ENCODE measurements around the gene MTUS2. TPM values are rescaled to one million over a fixed set of nuclear protein-coding genes. Genes with fewer than 3 reads are reported as not detected.

Gene MTUS2
- total RNA-seq, 1 experiment from 2014 or later = 6.6 TPM

- Histone ChIP-seq H2AFZ (ENCODE audit: low read length) (no peak overlapping the region), H3K4me1 (ENCODE audit: low read length) (no peaks in the 10 kb centered on the region), H3K9me2 (replicated peaks; ENCODE audit: insufficient read depth, low read length) (no peaks in the 10 kb centered on the region)
Measured at GRCh38 chr13:29156136-29156535, 336.0 kb downstream of the MTUS2 start.

DNA sequence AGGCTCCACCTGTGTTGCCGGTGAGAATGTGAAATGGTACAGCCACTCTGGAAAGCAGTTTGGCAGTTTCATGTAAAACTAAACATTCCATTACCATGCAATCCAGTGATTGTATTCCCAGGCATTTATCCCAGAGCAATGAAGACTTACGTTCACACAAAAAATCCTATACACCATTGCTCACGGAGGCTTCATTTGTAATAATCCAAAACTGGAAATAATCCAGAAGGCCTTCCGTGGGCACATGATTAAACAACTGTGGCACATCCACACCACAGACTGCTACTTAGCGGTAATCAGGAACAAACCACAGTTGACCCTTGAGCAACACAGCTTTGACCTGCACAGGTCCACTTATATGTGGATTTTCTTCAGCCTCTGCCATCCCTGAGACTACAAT lies 339.7 kb downstream of the MTUS2 start:
- Histone ChIP-seq H3K9me3 (ENCODE audit: low read length) (no peaks in the 10 kb centered on the region), H3K36me3 (ENCODE audit: insufficient read depth, low read length) (no peaks in the 10 kb centered on the region), H3K4me1 (ENCODE audit: low read length) (no peaks in the 10 kb centered on the region), H3K4me2 (ENCODE audit: low read depth, low read length, poor library complexity, severe bottlenecking) (no peak overlapping the region), H3K9me2 (replicated peaks; ENCODE audit: insufficient read depth, low read length) (no peaks in the 10 kb centered on the region), H3K4me3 (ENCODE audit: low read length) (no peak overlapping the region), H4K20me1 (ENCODE audit: insufficient read depth, low read depth, low read length) (no peaks in the 10 kb centered on the region), H2AFZ (ENCODE audit: low read length) (no peak overlapping the region), H3K27ac (ENCODE audit: low read length) (no peak overlapping the region), H3K27me3 (ENCODE audit: low read length) (no peaks in the 10 kb centered on the region), H3K79me2 (ENCODE audit: low read length) (no peaks in the 10 kb centered on the region), H3K9ac (ENCODE audit: low read length) (no peak overlapping the region)
- DNase-seq = no peak

More at GRCh38 chr13:29156136-29156535, 336.0 kb downstream of the MTUS2 start:
- Histone ChIP-seq H3K4me3 (ENCODE audit: low read length) (no peak overlapping the region), H3K4me2 (ENCODE audit: low read depth, low read length, poor library complexity, severe bottlenecking) (no peak overlapping the region), H3K79me2 (ENCODE audit: low read length) (no peaks in the 10 kb centered on the region), H3K36me3 (ENCODE audit: insufficient read depth, low read length) (no peaks in the 10 kb centered on the region), H3K27me3 (ENCODE audit: low read length) (no peaks in the 10 kb centered on the region), H3K9ac (ENCODE audit: low read length) (no peak overlapping the region), H4K20me1 (ENCODE audit: insufficient read depth, low read depth, low read length) (no peaks in the 10 kb centered on the region), H3K27ac (ENCODE audit: low read length) (no peak overlapping the region), H3K9me3 (ENCODE audit: low read length) (no peaks in the 10 kb centered on the region)
- no peak for DNase-seq

GRCh38 chr13:29160862-29161261 lies 340.7 kb downstream of the MTUS2 start:
- Histone ChIP-seq H3K9me3 (ENCODE audit: low read length) (no peaks in the 10 kb centered on the region), H3K4me2 (ENCODE audit: low read depth, low read length, poor library complexity, severe bottlenecking) (no peak overlapping the region), H4K20me1 (ENCODE audit: insufficient read depth, low read depth, low read length) (no peaks in the 10 kb centered on the region), H3K4me3 (ENCODE audit: low read length) (no peak overlapping the region), H3K27ac (ENCODE audit: low read length) (no peak overlapping the region), H3K4me1 (ENCODE audit: low read length) (no peaks in the 10 kb centered on the region; the same call in 1 of the 2 replicates), H3K36me3 (ENCODE audit: insufficient read depth, low read length) (no peaks in the 10 kb centered on the region), H3K79me2 (ENCODE audit: low read length) (no peaks in the 10 kb centered on the region), H3K9ac (ENCODE audit: low read length) (no peak overlapping the region), H2AFZ (ENCODE audit: low read length) (no peak overlapping the region), H3K27me3 (ENCODE audit: low read length) (no peaks in the 10 kb centered on the region), H3K9me2 (replicated peaks; ENCODE audit: insufficient read depth, low read length) (no peaks in the 10 kb centered on the region)
- DNase-seq = no peak

DNA sequence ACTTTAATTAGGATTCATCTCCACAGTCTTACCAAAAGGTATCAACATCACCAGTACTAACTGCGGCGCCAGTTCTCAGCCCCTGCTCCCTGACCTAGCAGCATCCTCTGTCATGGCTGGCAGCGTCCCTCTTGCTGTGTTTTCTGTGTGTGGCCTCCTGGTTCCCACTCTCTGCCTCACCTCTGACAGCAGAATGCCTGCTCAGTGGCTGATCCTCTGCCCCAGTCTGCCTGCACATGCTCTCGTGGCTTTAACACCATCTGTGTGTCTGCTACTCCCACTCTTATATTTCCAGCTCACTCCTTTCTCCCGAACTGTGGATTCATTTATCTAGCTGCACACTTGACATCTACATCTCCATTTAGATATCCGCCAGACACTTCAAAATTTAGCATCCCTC lies 341.5 kb downstream of the MTUS2 start:
- Histone ChIP-seq H4K20me1 (ENCODE audit: insufficient read depth, low read depth, low read length) (no peaks in the 10 kb centered on the region), H2AFZ (ENCODE audit: low read length) (no peak overlapping the region), H3K79me2 (ENCODE audit: low read length) (no peaks in the 10 kb centered on the region), H3K9ac (ENCODE audit: low read length) (no peak overlapping the region), H3K36me3 (ENCODE audit: insufficient read depth, low read length) (no peaks in the 10 kb centered on the region), H3K4me3 (ENCODE audit: low read length) (no peak overlapping the region), H3K9me2 (replicated peaks; ENCODE audit: insufficient read depth, low read length) (no peaks in the 10 kb centered on the region), H3K4me2 (ENCODE audit: low read depth, low read length, poor library complexity, severe bottlenecking) (no peak overlapping the region), H3K27ac (ENCODE audit: low read length) (no peak overlapping the region), H3K27me3 (ENCODE audit: low read length) (no peaks in the 10 kb centered on the region), H3K4me1 (ENCODE audit: low read length) (no peaks in the 10 kb centered on the region; the same call in 1 of the 2 replicates), H3K9me3 (ENCODE audit: low read length) (no peaks in the 10 kb centered on the region)
- DNase-seq = no peak

- no peak overlapping the region for H3K4me3 ChIP-seq (ENCODE audit: low read length)
- no peak overlapping the region for H3K4me2 ChIP-seq (ENCODE audit: low read depth, low read length, poor library complexity, severe bottlenecking)
- no peaks in the 10 kb centered on the region for H3K9me3 ChIP-seq (ENCODE audit: low read length)
- H4K20me1 ChIP-seq (ENCODE audit: insufficient read depth, low read depth, low read length) = no peaks in the 10 kb centered on the region
- H3K9ac ChIP-seq (ENCODE audit: low read length) = no peak overlapping the region
- no peaks in the 10 kb centered on the region; the same call in 1 of the 2 replicates for H3K4me1 ChIP-seq (ENCODE audit: low read length)
- no peak overlapping the region for H2AFZ ChIP-seq (ENCODE audit: low read length)
- H3K9me2 ChIP-seq (replicated peaks; ENCODE audit: insufficient read depth, low read length) = no peaks in the 10 kb centered on the region
- H3K36me3 ChIP-seq (ENCODE audit: insufficient read depth, low read length) = no peaks in the 10 kb centered on the region
- H3K79me2 ChIP-seq (ENCODE audit: low read length) = no peaks in the 10 kb centered on the region
- no peak for DNase-seq
- no peak overlapping the region for H3K27ac ChIP-seq (ENCODE audit: low read length)
- H3K27me3 ChIP-seq (ENCODE audit: low read length) = no peaks in the 10 kb centered on the region
Measured at GRCh38 chr13:29162638-29163235, 342.6 kb downstream of the MTUS2 start.

GRCh38 chr13:29164116-29164515 lies 344.0 kb downstream of the MTUS2 start:
- DNase-seq = no peak
- Histone ChIP-seq H3K4me2 (ENCODE audit: low read depth, low read length, poor library complexity, severe bottlenecking) (no peak overlapping the region), H3K9ac (ENCODE audit: low read length) (no peak overlapping the region), H3K27me3 (ENCODE audit: low read length) (no peaks in the 10 kb centered on the region), H3K79me2 (ENCODE audit: low read length) (no peaks in the 10 kb centered on the region), H3K9me2 (replicated peaks; ENCODE audit: insufficient read depth, low read length) (no peaks in the 10 kb centered on the region), H3K4me3 (ENCODE audit: low read length) (no peak overlapping the region), H4K20me1 (ENCODE audit: insufficient read depth, low read depth, low read length) (no peaks in the 10 kb centered on the region), H3K36me3 (ENCODE audit: insufficient read depth, low read length) (no peaks in the 10 kb centered on the region), H3K4me1 (ENCODE audit: low read length) (no peaks in the 10 kb centered on the region; the same call in 1 of the 2 replicates), H3K9me3 (ENCODE audit: low read length) (no peaks in the 10 kb centered on the region), H2AFZ (ENCODE audit: low read length) (no peak overlapping the region), H3K27ac (ENCODE audit: low read length) (no peak overlapping the region)

GRCh38 chr13:29165216-29165615 lies 345.1 kb downstream of the MTUS2 start:
- Histone ChIP-seq H3K4me1 (ENCODE audit: low read length) (no peaks in the 10 kb centered on the region; the same call in 1 of the 2 replicates), H3K27me3 (ENCODE audit: low read length) (no peaks in the 10 kb centered on the region), H3K36me3 (ENCODE audit: insufficient read depth, low read length) (no peaks in the 10 kb centered on the region), H3K4me3 (ENCODE audit: low read length) (no peak overlapping the region), H3K27ac (ENCODE audit: low read length) (no peak overlapping the region), H3K79me2 (ENCODE audit: low read length) (no peaks in the 10 kb centered on the region), H3K9me3 (ENCODE audit: low read length) (no peaks in the 10 kb centered on the region), H2AFZ (ENCODE audit: low read length) (no peak overlapping the region), H4K20me1 (ENCODE audit: insufficient read depth, low read depth, low read length) (no peaks in the 10 kb centered on the region), H3K4me2 (ENCODE audit: low read depth, low read length, poor library complexity, severe bottlenecking) (no peak overlapping the region), H3K9ac (ENCODE audit: low read length) (no peak overlapping the region), H3K9me2 (replicated peaks; ENCODE audit: insufficient read depth, low read length) (no peaks in the 10 kb centered on the region)
- DNase-seq = no peak

DNA sequence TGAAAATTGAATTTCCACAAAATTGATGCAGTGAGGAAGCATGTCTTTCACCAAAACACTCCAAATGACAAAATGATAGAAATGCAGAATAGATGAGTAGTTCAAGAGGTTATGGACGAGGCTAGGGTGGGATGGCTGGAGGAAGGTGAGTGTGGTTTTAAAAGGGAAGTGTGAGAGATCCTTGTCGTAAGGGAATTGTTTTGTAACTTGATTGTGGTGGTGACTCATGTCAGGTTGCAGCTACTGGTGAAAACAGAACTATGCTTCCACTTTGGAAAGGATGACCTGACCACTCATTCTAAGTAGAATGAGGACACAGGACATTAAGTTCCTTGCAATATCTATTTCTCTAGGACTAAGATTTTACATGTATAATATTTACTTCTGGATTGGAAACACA lies 345.7 kb downstream of the MTUS2 start:
- H3K79me2 ChIP-seq (ENCODE audit: low read length) = no peaks in the 10 kb centered on the region
- no peak overlapping the region for H3K4me3 ChIP-seq (ENCODE audit: low read length)
- H3K9me2 ChIP-seq (replicated peaks; ENCODE audit: insufficient read depth, low read length) = no peaks in the 10 kb centered on the region
- H3K27ac ChIP-seq (ENCODE audit: low read length) = no peak overlapping the region
- H3K4me1 ChIP-seq (ENCODE audit: low read length) = no peaks in the 10 kb centered on the region; the same call in 1 of the 2 replicates
- no peak overlapping the region for H3K9ac ChIP-seq (ENCODE audit: low read length)
- H3K36me3 ChIP-seq (ENCODE audit: insufficient read depth, low read length) = no peaks in the 10 kb centered on the region
- no peaks in the 10 kb centered on the region for H3K9me3 ChIP-seq (ENCODE audit: low read length)
- no peak for DNase-seq
- H4K20me1 ChIP-seq (ENCODE audit: insufficient read depth, low read depth, low read length) = no peaks in the 10 kb centered on the region
- H3K4me2 ChIP-seq (ENCODE audit: low read depth, low read length, poor library complexity, severe bottlenecking) = no peak overlapping the region
- H3K27me3 ChIP-seq (ENCODE audit: low read length) = no peaks in the 10 kb centered on the region
- H2AFZ ChIP-seq (ENCODE audit: low read length) = no peak overlapping the region

Measured in Karpas-422 (cell line).